ENCODE measurements around the gene TPPP2. TPM values are rescaled to one million over a fixed set of nuclear protein-coding genes. Genes with fewer than 3 reads are reported as not detected.
A peak's percentile ranks its signal among the peaks of the same experiment; 100 is the strongest.

The TPPP2 gene
- total and polyA plus RNA-seq, 12 donors, result 0.22 to 1.1 (median 0.62) TPM; not detected in 6

- Histone ChIP-seq H3K9me3 (replicated peaks in 1 of 3) (no peaks in the 10 kb centered on the region), H3K36me3 (replicated peaks in 1 of 2) (no peaks in the 10 kb centered on the region), H3K4me3 (no peak overlapping the region), H3K4me1 (replicated peaks in 1 of 2) (peaks cover 5 to 9% of the 10 kb centered on the region in 2 donors), H3K27me3 (no peaks in the 10 kb centered on the region), H3K27ac (no peak overlapping the region)
- WGBS, 4 donors, result 84 to 94% (median 89%) methylated on average over 1 of the region's 1 CpG
- no peak for TF ChIP-seq POLR2A (IDR thresholded peaks at IDR 0.05)
- no peak for DNase-seq
- intact Hi-C loops (cut with DNase I), result no loop called here
Measured at GRCh38 chr14:21011136-21011535, 18.9 kb upstream of the TPPP2 start.

- DNase-seq, result peak; percentile 84 to 96 (median 90)
- 0 to 2% (median 1%) methylated on average over 4 of the region's 4 CpGs for WGBS, 4 donors
- TF ChIP-seq CTCF (IDR thresholded peaks at IDR 0.05), result peak; percentile 96 to 99 (median 98)
- TF ChIP-seq POLR2A (IDR thresholded peaks at IDR 0.05), result no peak
- intact Hi-C loops (cut with DNase I), result loop anchor here in 1 of 2 donors (5.0 kb wide), 1 partner anchor 78 kb away; no protein-coding TSS in a partner anchor
- peak overlapping the region in 3 of 5 donors; percentile 3 to 51 (median 32) for H3K27ac ChIP-seq
- H3K36me3 ChIP-seq (replicated peaks in 1 of 2), result peaks cover 0 to 32% of the 10 kb centered on the region in 2 donors
- no peaks in the 10 kb centered on the region for H3K27me3 ChIP-seq
- H3K4me1 ChIP-seq (replicated peaks in 1 of 2), result peaks cover 9 to 15% of the 10 kb centered on the region in 2 donors
- H3K9me3 ChIP-seq (replicated peaks in 1 of 3), result no peaks in the 10 kb centered on the region
- H3K4me3 ChIP-seq, result no peak overlapping the region
Measured at GRCh38 chr14:21014761-21015190, 15.2 kb upstream of the TPPP2 start.

GRCh38 chr14:21015312-21015711 lies 14.7 kb upstream of the TPPP2 start:
- TF ChIP-seq POLR2A (IDR thresholded peaks at IDR 0.05), result peak in 1 of 2 donors; percentile 22
- no peak for TF ChIP-seq CTCF (IDR thresholded peaks at IDR 0.05)
- Histone ChIP-seq H3K27ac (peak overlapping the region in 3 of 5 donors; percentile 3 to 51 (median 32)), H3K9me3 (replicated peaks in 1 of 3) (no peaks in the 10 kb centered on the region), H3K4me1 (replicated peaks in 1 of 2) (peaks cover 9 to 15% of the 10 kb centered on the region in 2 donors), H3K27me3 (no peaks in the 10 kb centered on the region), H3K36me3 (replicated peaks in 1 of 2) (peaks cover 0 to 37% of the 10 kb centered on the region in 2 donors), H3K4me3 (no peak overlapping the region)
- peak in 1 of 7 donors; percentile 37 for DNase-seq
- 16 to 47% (median 23%) methylated on average over 6 of the region's 6 CpGs for WGBS, 4 donors
- intact Hi-C loops (cut with DNase I), result loop anchor here in 1 of 2 donors (5.0 kb wide), 1 partner anchor 77 kb away; no protein-coding TSS in a partner anchor

DNA sequence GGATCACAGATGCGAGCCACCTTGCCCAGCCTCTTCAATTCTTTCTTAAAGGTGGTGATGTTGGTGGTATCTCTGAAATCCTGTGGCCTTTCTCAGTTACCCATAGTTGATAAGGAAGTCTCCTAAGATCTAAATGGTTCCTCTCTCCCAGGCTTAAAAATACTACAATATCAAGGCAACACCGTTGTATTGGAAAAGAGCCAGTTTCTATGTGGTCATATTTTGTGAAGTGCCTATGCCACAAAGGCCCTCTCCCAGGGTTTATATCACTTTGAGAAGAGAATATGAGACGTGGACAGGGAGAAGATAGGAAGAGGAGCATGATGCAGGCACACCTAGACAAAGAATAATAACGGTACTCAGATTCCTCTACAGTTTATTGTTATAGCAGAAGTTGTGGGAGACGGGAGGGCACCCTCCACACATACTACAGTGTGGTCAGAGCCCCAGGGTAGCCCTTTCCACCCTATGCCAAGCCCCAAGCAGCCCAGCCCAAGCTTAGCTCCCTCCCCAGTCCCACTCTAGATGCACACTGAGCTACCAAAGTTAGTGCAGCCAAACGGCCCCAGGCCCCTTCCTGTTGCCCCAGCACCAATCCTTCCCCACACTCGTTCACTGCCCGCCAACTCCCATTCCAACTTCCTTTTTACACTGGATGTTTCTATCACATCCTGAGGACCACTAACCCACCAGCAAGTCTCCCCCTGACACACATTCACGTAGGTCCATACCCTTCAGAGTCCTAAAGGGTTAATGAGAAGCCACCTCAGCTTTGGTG lies 13.4 kb upstream of the TPPP2 start:
- Histone ChIP-seq H3K27ac (no peak overlapping the region), H3K4me1 (replicated peaks in 1 of 2) (peaks cover 9 to 23% of the 10 kb centered on the region in 2 donors), H3K27me3 (no peaks in the 10 kb centered on the region), H3K4me3 (no peak overlapping the region), H3K9me3 (replicated peaks in 1 of 3) (no peaks in the 10 kb centered on the region), H3K36me3 (replicated peaks in 1 of 2) (peaks cover 0 to 50% of the 10 kb centered on the region in 2 donors)
- intact Hi-C loops (cut with DNase I), result loop anchor here in 1 of 2 donors (5.0 kb wide), 1 partner anchor 76 kb away; no protein-coding TSS in a partner anchor
- 63 to 69% (median 68%) methylated on average over 9 of the region's 9 CpGs for WGBS, 4 donors
- no peak for DNase-seq
- TF ChIP-seq CTCF (IDR thresholded peaks at IDR 0.05), result no peak

Measured in adrenal gland (tissue), 12 donors.